Measurements from ENCODE around the gene PLCD3. TPM values are rescaled to one million over a fixed set of nuclear protein-coding genes. Genes with fewer than 3 reads are reported as not detected.

Gene PLCD3
- total and polyA plus RNA-seq, 9 of the 15 experiments (the other 6 are each of a cell fraction or from before 2014, with no cell fraction given) = 0.20 to 22.6 (median 7.5) TPM

DNA sequence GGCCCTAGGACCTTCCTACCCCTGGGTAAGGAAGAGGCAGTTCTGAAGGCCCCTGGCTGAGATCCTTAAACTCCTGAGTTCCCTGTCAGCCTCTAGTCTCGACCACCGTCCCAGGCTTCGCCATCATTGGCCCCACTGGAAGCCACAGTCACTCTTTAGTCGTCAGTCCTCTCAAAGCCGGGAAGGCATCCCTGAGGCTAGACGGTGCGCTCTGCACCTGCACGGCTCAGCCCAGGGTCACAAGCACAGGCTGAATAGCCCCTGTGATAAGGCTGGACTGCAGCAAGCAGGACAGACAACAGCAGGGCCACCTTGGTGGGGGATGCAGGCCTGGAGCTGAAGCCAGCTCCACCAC lies 12.7 kb upstream of the PLCD3 start:
- POLR2A ChIA-PET = interaction anchor here (0.5 to 10.1 kb wide), 3 partner anchors 9 to 113 kb away, joined by 3 to 497 read pairs (median 6); partner anchors contain the start of genes ACBD4 and HEXIM2
- intact Hi-C loops (cut with micrococcal nuclease) = no loop called here
- FAIRE-seq = no peak

More for the DNA sequence above, 12.7 kb upstream of the PLCD3 start:
- TF ChIP-seq MAFF (IDR thresholded peaks at IDR 0.05; ENCODE audit: low read length) (no peak), KAT7 (CRISPR knock-in tag; IDR thresholded peaks at IDR 0.05; ENCODE audit: borderline replicate concordance) (0 out of 2 replicates have a peak, but pooled peaks have one; percentile 24), FIP1L1 (IDR thresholded peaks at IDR 0.05; ENCODE audit: low read depth, low read length, poor library complexity, severe bottlenecking) (peak; percentile 2), ZNF263 (CRISPR knock-in tag; IDR thresholded peaks at IDR 0.05; ENCODE audit: borderline replicate concordance) (peak; percentile 28; the same call in 1 of the 2 replicates)
- TF ChIP-seq, protein P1, sequence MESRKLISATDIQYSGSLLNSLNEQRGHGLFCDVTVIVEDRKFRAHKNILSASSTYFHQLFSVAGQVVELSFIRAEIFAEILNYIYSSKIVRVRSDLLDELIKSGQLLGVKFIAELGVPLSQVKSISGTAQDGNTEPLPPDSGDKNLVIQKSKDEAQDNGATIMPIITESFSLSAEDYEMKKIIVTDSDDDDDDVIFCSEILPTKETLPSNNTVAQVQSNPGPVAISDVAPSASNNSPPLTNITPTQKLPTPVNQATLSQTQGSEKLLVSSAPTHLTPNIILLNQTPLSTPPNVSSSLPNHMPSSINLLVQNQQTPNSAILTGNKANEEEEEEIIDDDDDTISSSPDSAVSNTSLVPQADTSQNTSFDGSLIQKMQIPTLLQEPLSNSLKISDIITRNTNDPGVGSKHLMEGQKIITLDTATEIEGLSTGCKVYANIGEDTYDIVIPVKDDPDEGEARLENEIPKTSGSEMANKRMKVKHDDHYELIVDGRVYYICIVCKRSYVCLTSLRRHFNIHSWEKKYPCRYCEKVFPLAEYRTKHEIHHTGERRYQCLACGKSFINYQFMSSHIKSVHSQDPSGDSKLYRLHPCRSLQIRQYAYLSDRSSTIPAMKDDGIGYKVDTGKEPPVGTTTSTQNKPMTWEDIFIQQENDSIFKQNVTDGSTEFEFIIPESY (CRISPR knock-in tag; IDR thresholded peaks at IDR 0.05) = peak; percentile 1; the same call in 1 of the 2 replicates
- TF ChIP-seq, protein P2, sequence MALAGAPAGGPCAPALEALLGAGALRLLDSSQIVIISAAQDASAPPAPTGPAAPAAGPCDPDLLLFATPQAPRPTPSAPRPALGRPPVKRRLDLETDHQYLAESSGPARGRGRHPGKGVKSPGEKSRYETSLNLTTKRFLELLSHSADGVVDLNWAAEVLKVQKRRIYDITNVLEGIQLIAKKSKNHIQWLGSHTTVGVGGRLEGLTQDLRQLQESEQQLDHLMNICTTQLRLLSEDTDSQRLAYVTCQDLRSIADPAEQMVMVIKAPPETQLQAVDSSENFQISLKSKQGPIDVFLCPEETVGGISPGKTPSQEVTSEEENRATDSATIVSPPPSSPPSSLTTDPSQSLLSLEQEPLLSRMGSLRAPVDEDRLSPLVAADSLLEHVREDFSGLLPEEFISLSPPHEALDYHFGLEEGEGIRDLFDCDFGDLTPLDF (CRISPR knock-in tag; IDR thresholded peaks at IDR 0.05) = no peak
- TF ChIP-seq, protein P3, sequence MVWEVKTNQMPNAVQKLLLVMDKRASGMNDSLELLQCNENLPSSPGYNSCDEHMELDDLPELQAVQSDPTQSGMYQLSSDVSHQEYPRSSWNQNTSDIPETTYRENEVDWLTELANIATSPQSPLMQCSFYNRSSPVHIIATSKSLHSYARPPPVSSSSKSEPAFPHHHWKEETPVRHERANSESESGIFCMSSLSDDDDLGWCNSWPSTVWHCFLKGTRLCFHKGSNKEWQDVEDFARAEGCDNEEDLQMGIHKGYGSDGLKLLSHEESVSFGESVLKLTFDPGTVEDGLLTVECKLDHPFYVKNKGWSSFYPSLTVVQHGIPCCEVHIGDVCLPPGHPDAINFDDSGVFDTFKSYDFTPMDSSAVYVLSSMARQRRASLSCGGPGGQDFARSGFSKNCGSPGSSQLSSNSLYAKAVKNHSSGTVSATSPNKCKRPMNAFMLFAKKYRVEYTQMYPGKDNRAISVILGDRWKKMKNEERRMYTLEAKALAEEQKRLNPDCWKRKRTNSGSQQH (CRISPR knock-in tag; IDR thresholded peaks at IDR 0.05) = 0 out of 2 replicates have a peak, but pooled peaks have one; percentile 6
- Histone ChIP-seq H3K4me2 (ENCODE audit: insufficient read depth, low read length) (peak overlapping the region; percentile 62; the same call in 1 of the 2 replicates), H3K4me1 (replicated peaks in 1 of 2; ENCODE audit: control insufficient read depth in 2 of 2, insufficient read depth in 2 of 2, low read length in 2 of 2) (peaks cover 31 to 51% of the 10 kb centered on the region in 2 experiments), H3K9me3 (replicated peaks; ENCODE audit: control insufficient read depth, insufficient read depth, low read depth, low read length) (no peaks in the 10 kb centered on the region), H3K79me2 (ENCODE audit: control insufficient read depth, insufficient read depth, low read length) (peaks cover 33% of the 10 kb centered on the region), H3K27me3 (ENCODE audit: control insufficient read depth in 2 of 2, insufficient read depth in 2 of 2, low read length in 2 of 2) (no peaks in the 10 kb centered on the region), H3K9me1 (ENCODE audit: control insufficient read depth, insufficient read depth, low read length) (no peaks in the 10 kb centered on the region), H2AFZ (ENCODE audit: low read depth, low read length) (peak overlapping the region; percentile 89; the same call in 1 of the 2 replicates), H3K27ac (ENCODE audit: extremely low read depth, low read depth, low read length) (peak overlapping the region; percentile 72; the same call in 2 of the 3 replicates), H3K9ac (ENCODE audit: insufficient read depth in 1 of 2, low read depth in 2 of 2, low read length in 2 of 2) (peak overlapping the region; percentile 49 to 88; a peak in 3 of 4 replicates), H4K20me1 (replicated peaks; ENCODE audit: control insufficient read depth, insufficient read depth, low read length) (peaks cover 5% of the 10 kb centered on the region; the same call in 1 of the 2 replicates), H3K4me3 (no peak overlapping the region), H3K36me3 (ENCODE audit: control insufficient read depth, insufficient read depth, low read length) (no peaks in the 10 kb centered on the region)
- in situ Hi-C loops (cut with MboI) = no loop called here
- CTCF ChIA-PET (ENCODE audit: low intra/inter-chr PET ratio) = no interaction called here
- no TSS peak for BruUV-seq (replicated peaks)
- DNase-seq (ENCODE audit: extremely low read depth in 1 of 4, low spot score in 3 of 4) (peak in 1 of 4 experiments; percentile 31), ATAC-seq (no peak)
- 75% methylated on average over 8 of the region's 8 CpGs for WGBS (ENCODE audit: insufficient coverage, low coverage, missing lambda C conversion rate)

Data from K562 (cell line).